Stimulated activated effector memory CD8-positive, alpha-beta T cell treated with anti-CD3 and anti-CD28 coated beads, Interleukin-12 subunit alpha, Interleukin-12 subunit beta, amount 100 ng/mL, for 72 hours (primary cell): Measurements from ENCODE around the gene NUDT3.

Source experiments
- ATAC-seq: fragments of 150-1000 bp; cut with Tn5 transposase; 2 replicates; pipeline ENCODE4 v1.10.0; 2021
- DNase-seq, 2 donors: peaks; one replicate each; pipeline ENCODE4 v3.0.0; 2021 to 2022; ENCODE audit warnings: low spot score in 2 of 2
- H3K27ac Mint-ChIP-seq: one replicate; pipeline ENCODE4 v1.8.0; 2022; ENCODE audit warnings: mild to moderate bottlenecking, mixed read lengths
- H3K36me3 Mint-ChIP-seq: one replicate; pipeline ENCODE4 v1.8.0; 2022; ENCODE audit warnings: mild to moderate bottlenecking, mixed read lengths
- H3K4me1 Mint-ChIP-seq: one replicate; pipeline ENCODE4 v1.8.0; 2022; ENCODE audit warnings: mixed read lengths
- H3K4me3 Mint-ChIP-seq: one replicate; pipeline ENCODE4 v1.8.0; 2022; ENCODE audit warnings: mild to moderate bottlenecking, mixed read lengths
- H3K9me3 Mint-ChIP-seq: one replicate; pipeline ENCODE4 v1.8.0; 2022; ENCODE audit warnings: mixed read lengths

Gene NUDT3

GRCh38 chr6:34316431-34317171 lies 75.9 kb downstream of the NUDT3 start:
- DNase-seq (no peak), ATAC-seq (no peak)
- peaks cover 36% of the 10 kb centered on the region for H3K4me1 Mint-ChIP-seq
- H3K36me3 Mint-ChIP-seq: no peaks in the 10 kb centered on the region
- H3K27ac Mint-ChIP-seq: peak overlapping the region; percentile 41
- H3K4me3 Mint-ChIP-seq: no peak overlapping the region
- no peaks in the 10 kb centered on the region for H3K9me3 Mint-ChIP-seq

DNA sequence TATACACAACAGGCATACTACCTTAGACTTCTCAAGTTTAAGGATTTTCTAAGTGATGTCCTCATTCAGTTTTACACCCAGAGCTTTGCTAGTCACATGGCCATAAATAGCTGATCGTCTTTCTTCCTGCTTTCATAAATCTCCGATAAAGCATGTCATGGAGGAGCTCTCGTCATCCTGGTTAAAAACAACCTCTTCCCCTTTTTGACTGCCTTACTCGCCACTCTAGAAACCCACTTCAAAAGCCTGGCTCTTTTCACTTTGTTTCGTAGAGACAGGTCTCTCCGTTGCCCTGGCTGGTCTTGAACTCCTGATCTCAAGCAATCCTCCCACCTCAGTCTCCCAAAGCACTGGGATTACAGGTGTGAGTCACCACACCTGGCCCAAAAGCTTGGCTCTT lies 76.7 kb downstream of the NUDT3 start:
- no peaks in the 10 kb centered on the region for H3K36me3 Mint-ChIP-seq
- H3K4me3 Mint-ChIP-seq: peak overlapping the region; percentile 16
- H3K4me1 Mint-ChIP-seq: peaks cover 36% of the 10 kb centered on the region
- ATAC-seq (no peak), DNase-seq (no peak)
- peak overlapping the region; percentile 41 for H3K27ac Mint-ChIP-seq
- H3K9me3 Mint-ChIP-seq: no peaks in the 10 kb centered on the region

- no peaks in the 10 kb centered on the region for H3K9me3 Mint-ChIP-seq
- peaks cover 36% of the 10 kb centered on the region for H3K4me1 Mint-ChIP-seq
- H3K27ac Mint-ChIP-seq: peak overlapping the region; percentile 41
- no peak overlapping the region for H3K4me3 Mint-ChIP-seq
- DNase-seq (no peak), ATAC-seq (no peak)
- no peaks in the 10 kb centered on the region for H3K36me3 Mint-ChIP-seq
Observed at GRCh38 chr6:34315256-34315655, 77.2 kb downstream of the NUDT3 start.

DNA sequence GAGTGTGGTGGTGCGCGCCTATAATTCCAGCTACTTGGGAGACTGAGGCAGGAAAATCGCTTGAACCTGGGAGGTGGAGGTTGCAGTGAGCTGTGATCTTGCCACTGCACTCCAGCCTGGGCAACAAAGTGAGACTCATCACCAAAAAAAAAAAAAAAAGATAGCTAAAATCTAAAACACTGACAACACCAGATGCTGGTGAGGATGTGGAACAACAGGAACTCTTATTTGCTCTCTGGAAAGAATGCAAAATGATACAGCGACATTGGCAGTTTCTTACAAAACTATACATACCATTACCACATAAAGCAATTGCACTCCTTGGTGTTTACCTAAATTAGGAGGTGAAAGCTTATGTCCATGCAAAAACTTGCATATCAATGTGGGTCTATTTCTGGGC lies 80.2 kb downstream of the NUDT3 start:
- DNase-seq (no peak), ATAC-seq (no peak)
- Mint-ChIP-seq H3K27ac (no peak overlapping the region), H3K4me1 (peaks cover 23% of the 10 kb centered on the region), H3K36me3 (peaks cover 6% of the 10 kb centered on the region), H3K4me3 (no peak overlapping the region), H3K9me3 (no peaks in the 10 kb centered on the region)

DNA sequence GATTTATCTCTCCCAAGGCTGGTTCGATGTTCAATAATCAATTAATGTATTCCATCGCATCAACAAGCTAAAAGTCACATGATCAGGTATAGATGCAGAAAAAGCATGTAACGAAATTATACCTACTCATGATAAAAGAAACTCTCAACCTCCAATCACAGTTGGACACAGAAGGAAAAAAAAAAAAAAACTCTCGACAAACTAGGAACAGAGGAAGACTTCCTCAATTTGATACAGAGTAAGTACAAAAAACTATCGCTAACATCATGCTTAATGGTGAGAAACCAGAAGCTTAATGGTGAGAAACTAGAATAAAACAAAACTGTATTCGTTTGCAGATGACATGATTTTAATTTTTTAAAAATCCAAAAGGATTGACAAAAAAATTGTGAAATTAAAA lies 81.7 kb downstream of the NUDT3 start:
- Mint-ChIP-seq H3K36me3 (peaks cover 6% of the 10 kb centered on the region), H3K9me3 (no peaks in the 10 kb centered on the region), H3K4me3 (no peak overlapping the region), H3K4me1 (peaks cover 8% of the 10 kb centered on the region), H3K27ac (no peak overlapping the region)
- DNase-seq (no peak), ATAC-seq (no peak)

DNA sequence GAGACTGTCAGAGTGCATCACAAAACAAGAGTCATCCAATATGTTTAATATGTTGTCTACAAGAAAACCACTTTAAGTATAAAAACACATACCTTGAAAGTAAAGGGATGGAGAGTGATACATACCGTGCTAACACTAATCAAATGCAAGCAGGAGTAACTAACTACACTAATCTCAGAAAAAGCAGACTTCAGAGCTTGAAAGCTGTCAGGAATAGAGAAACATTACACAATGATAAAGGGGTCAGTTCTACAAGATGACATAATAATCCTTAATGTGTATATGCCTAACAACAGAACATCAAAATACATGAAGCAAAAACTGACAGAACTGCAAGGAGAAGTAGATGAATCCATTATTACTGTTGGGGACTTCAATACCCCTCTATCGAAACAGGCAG lies 84.0 kb downstream of the NUDT3 start:
- no peak for ATAC-seq
- Mint-ChIP-seq H3K9me3 (no peaks in the 10 kb centered on the region), H3K36me3 (peaks cover 6% of the 10 kb centered on the region), H3K27ac (no peak overlapping the region), H3K4me1 (no peaks in the 10 kb centered on the region), H3K4me3 (no peak overlapping the region)
- no peak for DNase-seq

DNA sequence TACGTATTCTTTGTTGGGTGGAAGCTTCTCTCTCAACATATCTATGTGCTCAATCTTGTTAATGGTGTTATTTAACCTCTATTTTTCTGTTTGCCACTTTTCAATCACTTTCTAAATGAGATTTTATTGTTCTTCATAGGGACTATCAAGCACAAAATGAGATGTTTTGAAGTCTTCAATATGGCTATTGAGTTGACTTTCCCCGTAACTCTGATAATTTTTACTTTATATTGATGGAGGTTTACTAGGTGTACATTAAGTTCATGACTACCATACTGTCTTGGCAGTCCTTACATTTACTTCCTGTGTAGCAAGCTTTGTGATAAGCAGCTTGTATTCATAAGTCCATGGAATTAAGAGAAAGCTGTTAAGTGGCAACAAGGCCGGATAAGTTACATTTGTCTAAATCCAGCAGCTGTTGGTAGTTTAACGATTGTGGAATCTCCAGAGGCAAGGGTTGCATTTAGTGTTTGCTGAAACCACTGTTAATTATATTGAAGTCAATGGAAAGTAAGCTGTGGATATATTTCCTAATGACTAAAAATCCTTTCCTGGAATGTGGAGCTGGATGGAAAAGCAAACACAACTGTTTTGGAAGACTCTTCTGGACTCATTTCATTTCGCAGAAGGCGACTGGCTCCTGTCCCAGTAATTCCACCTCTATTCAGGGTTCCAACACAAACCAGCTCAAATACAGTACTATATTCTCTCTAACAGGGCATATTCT lies 86.3 kb downstream of the NUDT3 start:
- Mint-ChIP-seq H3K27ac (no peak overlapping the region), H3K4me1 (no peaks in the 10 kb centered on the region), H3K36me3 (peaks cover 6% of the 10 kb centered on the region), H3K4me3 (no peak overlapping the region), H3K9me3 (no peaks in the 10 kb centered on the region)
- no peak for ATAC-seq
- no peak for DNase-seq

DNA sequence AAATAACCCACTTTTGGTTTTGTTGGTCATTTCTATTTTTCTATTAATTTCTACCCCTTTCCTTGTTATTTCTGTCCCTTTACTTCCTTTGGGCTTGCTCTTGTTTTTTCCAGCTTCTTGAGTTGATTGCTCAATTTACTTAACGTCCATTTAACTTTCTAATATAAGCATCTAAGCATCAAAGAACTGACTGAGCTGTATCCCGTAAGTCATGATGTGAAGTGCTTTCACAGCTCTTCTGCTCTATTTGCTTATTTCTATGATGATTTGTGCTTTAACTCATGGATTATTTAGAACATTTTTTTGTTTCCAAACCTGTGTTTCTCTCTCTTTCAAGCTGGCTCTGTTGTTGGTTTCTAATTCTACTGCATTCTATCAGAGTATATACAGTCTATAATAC lies 87.0 kb downstream of the NUDT3 start:
- Mint-ChIP-seq H3K36me3 (peaks cover 6% of the 10 kb centered on the region), H3K4me1 (no peaks in the 10 kb centered on the region), H3K4me3 (no peak overlapping the region), H3K27ac (no peak overlapping the region), H3K9me3 (no peaks in the 10 kb centered on the region)
- no peak for ATAC-seq
- no peak for DNase-seq

- Mint-ChIP-seq H3K9me3 (no peaks in the 10 kb centered on the region), H3K4me3 (no peak overlapping the region), H3K27ac (no peak overlapping the region), H3K4me1 (no peaks in the 10 kb centered on the region), H3K36me3 (peaks cover 6% of the 10 kb centered on the region)
- DNase-seq (no peak), ATAC-seq (no peak)
Observed at GRCh38 chr6:34304164-34304563, 88.3 kb downstream of the NUDT3 start.

- no peaks in the 10 kb centered on the region for H3K9me3 Mint-ChIP-seq
- ATAC-seq (no peak), DNase-seq (no peak)
- H3K27ac Mint-ChIP-seq: no peak overlapping the region
- no peaks in the 10 kb centered on the region for H3K4me1 Mint-ChIP-seq
- H3K36me3 Mint-ChIP-seq: peaks cover under 1% of the 10 kb centered on the region
- no peak overlapping the region for H3K4me3 Mint-ChIP-seq
Observed at GRCh38 chr6:34302929-34303328, 89.5 kb downstream of the NUDT3 start.

DNA sequence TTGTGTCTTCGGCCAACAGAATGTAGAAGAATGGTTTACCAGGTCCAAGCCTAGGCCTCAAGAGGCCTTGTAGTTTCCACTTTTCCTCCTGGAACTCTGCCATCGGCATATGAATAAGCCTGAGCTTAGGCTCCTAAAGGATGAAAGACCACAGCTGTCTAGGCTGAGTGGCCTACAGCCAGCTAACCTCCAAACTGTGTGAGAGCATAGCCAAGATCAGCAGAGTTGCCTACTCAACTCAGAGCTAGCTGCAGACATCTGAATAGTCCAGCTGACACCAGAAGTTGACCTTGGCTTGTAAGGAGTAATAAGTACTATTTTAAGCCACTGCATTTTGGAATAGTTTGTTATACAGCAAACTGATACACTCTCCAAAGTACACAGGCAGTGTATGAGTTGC lies 91.1 kb downstream of the NUDT3 start:
- ATAC-seq (no peak), DNase-seq (no peak)
- H3K27ac Mint-ChIP-seq: no peak overlapping the region
- H3K4me3 Mint-ChIP-seq: no peak overlapping the region
- H3K36me3 Mint-ChIP-seq: no peaks in the 10 kb centered on the region
- no peaks in the 10 kb centered on the region for H3K9me3 Mint-ChIP-seq
- H3K4me1 Mint-ChIP-seq: no peaks in the 10 kb centered on the region

DNA sequence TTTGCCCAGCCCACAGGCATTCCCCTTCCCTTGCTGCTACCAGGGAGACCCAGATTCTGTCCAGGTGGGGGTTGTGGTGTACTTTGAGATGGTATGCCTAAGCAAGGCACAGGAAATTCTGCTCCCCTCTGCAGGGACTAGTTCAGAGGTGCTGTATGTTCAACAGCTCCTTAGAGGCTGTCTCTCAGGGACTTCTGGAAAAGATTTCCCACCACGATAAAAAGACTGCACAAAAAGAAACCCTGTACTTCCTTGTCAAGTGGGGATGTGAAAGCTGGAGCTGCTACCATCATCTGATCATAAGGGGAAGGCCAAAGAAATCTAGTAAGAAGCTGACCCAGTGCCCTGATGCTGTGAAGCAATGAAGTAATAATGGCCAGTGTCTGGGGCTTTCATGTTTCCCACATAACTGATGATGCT lies 92.1 kb downstream of the NUDT3 start:
- DNase-seq (no peak), ATAC-seq (no peak)
- Mint-ChIP-seq H3K36me3 (peaks cover 5% of the 10 kb centered on the region), H3K27ac (no peak overlapping the region), H3K4me1 (peaks cover 6% of the 10 kb centered on the region), H3K4me3 (no peak overlapping the region), H3K9me3 (no peaks in the 10 kb centered on the region)

DNA sequence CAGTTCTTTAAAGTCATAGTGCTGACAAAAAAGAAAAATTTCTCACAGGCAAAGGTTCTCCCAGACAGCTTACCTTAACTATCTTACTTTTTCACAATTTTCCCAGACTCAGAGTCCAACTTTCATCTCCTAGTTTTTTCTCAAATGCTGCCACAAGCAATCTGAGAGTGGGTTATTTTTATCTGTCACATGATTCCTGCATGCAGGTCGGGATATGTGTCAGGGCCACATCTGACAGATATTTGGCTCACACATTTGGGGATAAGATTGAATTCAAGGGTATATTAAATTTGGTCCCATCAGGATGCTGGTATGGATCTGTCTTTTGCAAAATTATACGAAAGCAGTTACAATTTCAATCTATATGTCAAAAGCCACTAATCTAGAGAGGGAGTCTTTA lies 93.5 kb downstream of the NUDT3 start:
- Mint-ChIP-seq H3K27ac (no peak overlapping the region), H3K4me3 (no peak overlapping the region), H3K4me1 (peaks cover 6% of the 10 kb centered on the region), H3K9me3 (no peaks in the 10 kb centered on the region), H3K36me3 (peaks cover 19% of the 10 kb centered on the region)
- ATAC-seq (no peak), DNase-seq (no peak)

GRCh38 chr6:34295721-34296120 lies 96.7 kb downstream of the NUDT3 start:
- DNase-seq (no peak), ATAC-seq (peak; percentile 96)
- no peaks in the 10 kb centered on the region for H3K9me3 Mint-ChIP-seq
- H3K4me1 Mint-ChIP-seq: peaks cover 6% of the 10 kb centered on the region
- peak overlapping the region; percentile 66 for H3K27ac Mint-ChIP-seq
- H3K4me3 Mint-ChIP-seq: no peak overlapping the region
- peaks cover 41% of the 10 kb centered on the region for H3K36me3 Mint-ChIP-seq

DNA sequence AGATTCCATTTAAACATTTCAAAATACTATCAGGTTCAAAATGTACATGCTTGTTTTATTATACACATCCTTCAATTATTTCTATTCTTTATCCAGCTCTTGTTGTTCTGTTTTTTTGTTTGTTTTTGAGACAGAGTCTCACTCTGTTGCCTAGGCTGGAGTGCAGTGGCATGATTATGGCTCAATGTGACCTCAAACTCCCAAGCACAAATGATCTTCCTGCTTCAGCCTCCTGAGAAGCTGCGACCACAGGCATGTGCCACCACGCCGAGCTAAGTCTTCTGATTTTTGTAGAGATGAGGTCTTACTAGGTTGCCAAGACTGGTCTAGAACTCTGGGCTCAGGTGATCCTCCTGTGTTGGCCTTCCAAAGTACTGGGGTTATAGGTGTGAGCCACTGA lies 99.5 kb downstream of the NUDT3 start:
- no peak overlapping the region for H3K27ac Mint-ChIP-seq
- H3K4me3 Mint-ChIP-seq: no peak overlapping the region
- no peak for ATAC-seq
- no peaks in the 10 kb centered on the region for H3K9me3 Mint-ChIP-seq
- DNase-seq: no peak
- peaks cover 6% of the 10 kb centered on the region for H3K4me1 Mint-ChIP-seq
- H3K36me3 Mint-ChIP-seq: peaks cover 65% of the 10 kb centered on the region

DNA sequence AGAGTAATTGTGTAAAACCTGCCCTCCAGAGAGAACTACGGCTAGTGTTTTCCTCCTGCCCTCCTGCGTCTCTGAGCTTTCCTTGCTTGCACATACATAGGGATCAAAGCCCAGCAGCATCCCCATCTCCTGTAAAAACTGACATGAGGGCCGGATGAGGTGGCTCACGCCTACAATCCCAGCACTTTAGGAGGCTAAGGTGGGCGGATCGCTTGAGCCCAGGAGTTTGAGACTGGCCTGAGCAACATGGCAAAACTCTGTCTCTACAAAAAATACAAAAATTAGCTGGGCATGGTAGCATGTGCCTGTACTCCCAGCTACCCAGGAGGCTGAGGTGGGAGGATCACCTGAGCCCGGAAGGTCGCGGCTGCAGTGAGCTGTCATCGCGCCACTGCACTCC lies 103.3 kb downstream of the NUDT3 start:
- DNase-seq (no peak), ATAC-seq (no peak)
- H3K36me3 Mint-ChIP-seq: peaks cover 62% of the 10 kb centered on the region
- H3K27ac Mint-ChIP-seq: peak overlapping the region; percentile 72
- no peak overlapping the region for H3K4me3 Mint-ChIP-seq
- H3K9me3 Mint-ChIP-seq: no peaks in the 10 kb centered on the region
- H3K4me1 Mint-ChIP-seq: no peaks in the 10 kb centered on the region
